IMR-90 (cell line): ENCODE results near the gene GPAM. TPM values are rescaled to one million over a fixed set of nuclear protein-coding genes. Genes with fewer than 3 reads are reported as not detected.

Experiments used
- ATAC-seq: fragments of 200-7000 bp; cut with Tn5 transposase; 2 replicates; pipeline ENCODE4 v1.9.1; 2020; ENCODE audit warnings: low read depth, mild to moderate bottlenecking, moderate library complexity
- BruUV-seq: library from RNA; stranded (reverse); fragments of 400-500 nt; replicated peaks from 2 replicates; lab custom pipeline; 2021; lab: Mats Ljungman, UMichigan
- CTCF ChIA-PET: fragments of 300-600 bp; formaldehyde crosslinking; extraction: SDS; loops from one replicate; lab custom pipeline; 2021; ENCODE audit warnings: antibody characterized with exemption; lab: Yijun Ruan, JAX
- POLR2A ChIA-PET: fragments of 300-600 bp; sonication (Branson Sonifier 250); formaldehyde crosslinking; loops from one replicate; lab custom pipeline; 2022; ENCODE audit warnings: antibody characterized with exemption; ENCODE audit not compliant: unreplicated experiment; lab: Charles Lee
- DNase-seq: peaks from one replicate; pipeline ENCODE4 v3.0.0; 2013
- H2AFZ ChIP-seq: replicated peaks from 2 replicates; pipeline ENCODE3; 2013; ENCODE audit warnings: low read length, mild to moderate bottlenecking; ENCODE audit not compliant: poor library complexity
- H2AK5ac ChIP-seq: 2 replicates; pipeline ENCODE4 v1.6.1; 2013; ENCODE audit warnings: low read depth, low read length, inconsistent platforms
- H2AK9ac ChIP-seq: replicated peaks from 2 replicates; pipeline ENCODE3; 2013; ENCODE audit warnings: mild to moderate bottlenecking, low read depth, low read length, moderate library complexity; ENCODE audit not compliant: poor library complexity
- H2BK120ac ChIP-seq: 2 replicates; pipeline ENCODE4 v1.6.1; 2013; ENCODE audit warnings: low read depth, low read length, inconsistent platforms
- H2BK15ac ChIP-seq: 3 replicates; pipeline ENCODE4 v1.6.1; 2013; ENCODE audit warnings: low read depth, low read length, inconsistent platforms
- H2BK20ac ChIP-seq: 2 replicates; pipeline ENCODE4 v1.6.1; 2013; ENCODE audit warnings: low read depth, mild to moderate bottlenecking, inconsistent platforms, low read length, moderate library complexity
- H2BK5ac ChIP-seq: 2 replicates; pipeline ENCODE4 v1.6.1; 2013; ENCODE audit warnings: mild to moderate bottlenecking, low read depth, low read length, inconsistent platforms; ENCODE audit not compliant: poor library complexity, severe bottlenecking
- H3K14ac ChIP-seq: replicated peaks from 2 replicates; pipeline ENCODE4 v1.6.1; 2013; ENCODE audit warnings: low read depth, low read length, inconsistent platforms
- H3K18ac ChIP-seq: 2 replicates; pipeline ENCODE4 v1.6.1; 2013; ENCODE audit warnings: low read depth, low read length, control low read depth
- H3K23ac ChIP-seq: 2 replicates; pipeline ENCODE4 v1.6.1; 2013; ENCODE audit warnings: low read depth, low read length, inconsistent platforms
- H3K27ac ChIP-seq: 2 replicates; pipeline ENCODE4 v1.5.1; 2013; ENCODE audit warnings: mild to moderate bottlenecking, control low read depth, low read length; ENCODE audit not compliant: insufficient read depth
- H3K27me3 ChIP-seq: 2 replicates; pipeline ENCODE4 v1.6.1; 2013; ENCODE audit warnings: low read length; ENCODE audit not compliant: control insufficient read depth, insufficient read depth
- H3K36me3 ChIP-seq: 2 replicates; pipeline ENCODE4 v1.6.1; 2013; ENCODE audit warnings: low read length, mixed read lengths; ENCODE audit not compliant: control insufficient read depth, insufficient read depth
- H3K4ac ChIP-seq: 2 replicates; pipeline ENCODE4 v1.6.1; 2013; ENCODE audit warnings: low read depth, low read length, inconsistent platforms
- H3K4me1 ChIP-seq: 2 replicates; pipeline ENCODE4 v1.6.1; 2013; ENCODE audit warnings: low read length, mixed read lengths; ENCODE audit not compliant: control insufficient read depth, insufficient read depth
- H3K4me2 ChIP-seq: 2 replicates; pipeline ENCODE4 v1.6.1; 2013; ENCODE audit warnings: low read depth, mild to moderate bottlenecking, control low read depth, low read length, moderate library complexity
- H3K4me3 ChIP-seq: 2 replicates; pipeline ENCODE4 v1.5.1; 2013; ENCODE audit warnings: low read depth, mild to moderate bottlenecking, control low read depth, low read length, moderate library complexity; ENCODE audit not compliant: insufficient read depth
- H3K56ac ChIP-seq: 2 replicates; pipeline ENCODE4 v1.6.1; 2013; ENCODE audit warnings: low read length, inconsistent platforms; ENCODE audit not compliant: insufficient read depth; ENCODE audit errors: extremely low read depth
- H3K79me1 ChIP-seq, 2 experiments: 2 replicates each; pipeline ENCODE4 v1.6.1; 2013; ENCODE audit warnings: low read length in 2 of 2, inconsistent platforms in 1 of 2, low read depth in 1 of 2
- H3K9ac ChIP-seq: 2 replicates; pipeline ENCODE4 v1.6.1; 2013; ENCODE audit warnings: low read depth, low read length, control low read depth
- H3K9me1 ChIP-seq: 2 replicates; pipeline ENCODE4 v1.6.1; 2013; ENCODE audit warnings: low read length, inconsistent platforms; ENCODE audit not compliant: insufficient read depth
- H3K9me3 ChIP-seq: 2 replicates; pipeline ENCODE4 v1.6.1; 2013; ENCODE audit warnings: low read length; ENCODE audit not compliant: control insufficient read depth, insufficient read depth
- H4K20me1 ChIP-seq: 2 replicates; pipeline ENCODE4 v1.6.1; 2013; ENCODE audit warnings: low read length, inconsistent platforms; ENCODE audit not compliant: insufficient read depth
- H4K5ac ChIP-seq: 2 replicates; pipeline ENCODE4 v1.6.1; 2013; ENCODE audit warnings: mild to moderate bottlenecking, low read depth, low read length, control low read depth
- H4K8ac ChIP-seq, 2 experiments: 2 replicates each; pipeline ENCODE4 v1.6.1; 2013; ENCODE audit warnings: low read depth in 2 of 2, low read length in 2 of 2, control low read depth in 1 of 2, inconsistent platforms in 1 of 2
- H4K91ac ChIP-seq: 2 replicates; pipeline ENCODE4 v1.6.1; 2013; ENCODE audit warnings: low read depth, low read length, inconsistent platforms; ENCODE audit not compliant: insufficient read depth
- BHLHE40 ChIP-seq: fragments of 150-350 bp; IDR thresholded peaks from 2 replicates; pipeline ENCODE4 v1.6.1; 2016; ENCODE audit warnings: mild to moderate bottlenecking, low read depth, low read length
- CEBPB ChIP-seq: IDR thresholded peaks from 2 replicates; pipeline ENCODE4 v1.6.1; 2012; ENCODE audit warnings: low read depth, low read length, improper control_type of control experiment
- CHD1 ChIP-seq: IDR thresholded peaks from 2 replicates; pipeline ENCODE4 v1.6.1; 2012; ENCODE audit warnings: low read depth, low read length, improper control_type of control experiment
- CTCF ChIP-seq: conservative IDR thresholded peaks from 2 replicates; pipeline ENCODE4 v1.5.1; 2012; ENCODE audit warnings: mild to moderate bottlenecking, low read depth, low read length, improper control_type of control experiment
- FOS ChIP-seq: fragments of 150-350 bp; IDR thresholded peaks from 2 replicates; pipeline ENCODE4 v1.6.1; 2016; ENCODE audit warnings: low read depth, low read length
- MAFK ChIP-seq: IDR thresholded peaks from 2 replicates; pipeline ENCODE4 v1.6.1; 2012; ENCODE audit warnings: low read depth, low read length, improper control_type of control experiment
- MAZ ChIP-seq: IDR thresholded peaks from 2 replicates; pipeline ENCODE4 v1.6.1; 2012; ENCODE audit warnings: low read depth, mild to moderate bottlenecking, low read length, improper control_type of control experiment, moderate library complexity, borderline replicate concordance
- MXI1 ChIP-seq: IDR thresholded peaks from 2 replicates; pipeline ENCODE4 v1.6.1; 2012; ENCODE audit warnings: low read depth, mild to moderate bottlenecking, low read length, moderate library complexity, borderline replicate concordance
- NFE2L2 ChIP-seq: fragments of 150-350 bp; IDR thresholded peaks from 2 replicates; pipeline ENCODE4 v1.6.1; 2016; ENCODE audit warnings: low read depth, mild to moderate bottlenecking, low read length
- POLR2A ChIP-seq: IDR thresholded peaks from 2 replicates; pipeline ENCODE4 v1.6.1; 2012; ENCODE audit warnings: mild to moderate bottlenecking, low read depth, low read length
- RAD21 ChIP-seq: IDR thresholded peaks from 2 replicates; pipeline ENCODE4 v1.6.1; 2012; ENCODE audit warnings: low read length, improper control_type of control experiment
- RCOR1 ChIP-seq: IDR thresholded peaks from 2 replicates; pipeline ENCODE4 v1.6.1; 2012; ENCODE audit warnings: mild to moderate bottlenecking, low read length, improper control_type of control experiment; ENCODE audit not compliant: insufficient replicate concordance
- RFX5 ChIP-seq: IDR thresholded peaks from 2 replicates; pipeline ENCODE4 v1.8.0; 2012; ENCODE audit warnings: low read depth, mild to moderate bottlenecking, low read length, moderate library complexity
- SMC3 ChIP-seq: fragments of 150-350 bp; IDR thresholded peaks from 2 replicates; pipeline ENCODE4 v1.6.1; 2016; ENCODE audit warnings: low read depth, mild to moderate bottlenecking, antibody characterized with exemption, low read length, moderate library complexity
- USF2 ChIP-seq: fragments of 150-350 bp; IDR thresholded peaks from 2 replicates; pipeline ENCODE4 v1.6.1; 2017; ENCODE audit warnings: mild to moderate bottlenecking, antibody characterized with exemption, low read length, low read depth
- WGBS, 2 experiments: methylation state at CpG; one replicate each; pipeline versions ENCODE4 v1.1.5 to v1.1.7; 2013; ENCODE audit warnings: missing lambda C conversion rate in 2 of 2; ENCODE audit not compliant: insufficient read length in 1 of 2; ENCODE audit errors: extremely low coverage in 2 of 2; 5-methylcytosine and 5-hydroxymethylcytosine counted together
- dilution Hi-C: fragments of 300-500 bp; cut with HindIII; formaldehyde crosslinking; loops from one replicate; pipeline ENCODE4 v1.14.3; 2018; ENCODE audit warnings: low sequenced_read_pairs; ENCODE audit not compliant: unreplicated experiment
- in situ Hi-C: fragments of 300-500 bp; cut with MboI; formaldehyde crosslinking; loops from 3 replicates; pipeline ENCODE4 v1.14.3; 2019; ENCODE audit warnings: low sequenced_read_pairs, inconsistent platforms, mixed read lengths
- intact Hi-C: fragments of 100-400 bp; cut with micrococcal nuclease; formaldehyde crosslinking; loops from 2 replicates; pipeline ENCODE4 v1.10.0; 2022
- polyA plus RNA-seq, 3 experiments: library from polyadenylated mRNA; depleted of rRNA; stranded (reverse); fragments of >200 nt; gene quantifications; 2 replicates each; pipeline ENCODE4 v1.2.3, GENCODE V29; 2012; ENCODE audit warnings: low replicate concordance in 1 of 3
- total RNA-seq: library from RNA; depleted of rRNA; stranded (reverse); fragments of >200 nt; gene quantifications from 2 replicates; pipeline ENCODE4 v1.2.3, GENCODE V29; 2012
- TF ChIP-seq, protein P1 (sequence below): fragments of 150-350 bp; IDR thresholded peaks from 2 replicates; pipeline ENCODE4 v1.6.1; 2016; ENCODE audit warnings: low read depth, mild to moderate bottlenecking, low read length, moderate library complexity, borderline replicate concordance

The GPAM gene
- total and polyA plus RNA-seq, 2 of the 4 experiments (the other 2 are of a cell fraction) = 3.5 to 11.5 TPM

DNA sequence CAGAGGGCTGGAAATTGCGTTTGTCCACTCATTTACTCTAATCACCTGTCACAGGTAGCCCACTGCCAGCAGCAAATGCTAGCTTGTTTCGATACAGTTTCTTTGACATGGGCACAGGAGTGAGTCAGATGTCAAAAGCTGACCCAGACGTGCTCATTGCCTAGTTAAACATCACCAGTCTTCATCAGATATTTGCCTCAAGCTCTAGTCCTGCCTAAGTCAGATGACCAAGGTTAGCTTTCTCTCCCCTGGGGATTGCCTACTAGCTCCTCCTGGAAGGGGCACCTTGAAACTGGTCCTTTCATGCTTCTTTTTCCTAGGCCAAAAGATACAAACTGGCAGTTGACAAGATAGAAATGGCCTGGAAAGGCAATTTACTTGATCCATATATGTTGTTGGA, 35.2 kb downstream of the GPAM start:
- CTCF ChIA-PET = interaction anchor here (1.1 kb wide), 1 partner anchor 8 kb away, joined by 3 read pairs; no protein-coding TSS in a partner anchor
- no peak overlapping the region for H2BK5ac ChIP-seq
- no peak overlapping the region for H3K23ac ChIP-seq
- no peak overlapping the region for H2AK5ac ChIP-seq
- no peak overlapping the region for H2AK9ac ChIP-seq
- H4K20me1 ChIP-seq = no peaks in the 10 kb centered on the region
- no peak overlapping the region for H3K27ac ChIP-seq
- no peak overlapping the region for H3K56ac ChIP-seq
- H3K4me3 ChIP-seq = no peak overlapping the region
- H3K27me3 ChIP-seq = no peaks in the 10 kb centered on the region
- intact Hi-C loops = no loop called here
- no peak overlapping the region for H2AFZ ChIP-seq
- no peaks in the 10 kb centered on the region for H3K4me1 ChIP-seq
- no TSS peak for BruUV-seq
- no peak overlapping the region for H2BK20ac ChIP-seq
- no peak overlapping the region for H3K14ac ChIP-seq
- peaks cover 5% of the 10 kb centered on the region; the same call in 1 of the 2 replicates for H3K36me3 ChIP-seq
- no peak overlapping the region for H4K8ac ChIP-seq
- no peak overlapping the region for H3K4me2 ChIP-seq
- dilution Hi-C loops = no loop called here
- POLR2A ChIA-PET = no interaction called here
- no peak overlapping the region for H4K91ac ChIP-seq
- no peak overlapping the region for H4K5ac ChIP-seq
- ATAC-seq (no peak), DNase-seq (no peak)
- H2BK15ac ChIP-seq = no peak overlapping the region
- no peak overlapping the region for H3K9ac ChIP-seq
- H3K9me3 ChIP-seq = no peaks in the 10 kb centered on the region
- no peak overlapping the region for H3K4ac ChIP-seq
- H2BK120ac ChIP-seq = no peak overlapping the region
- no peaks in the 10 kb centered on the region for H3K79me1 ChIP-seq
- in situ Hi-C loops = loop anchor here (25.0 kb wide), 1 partner anchor 1836 kb away; the partner anchor contains the start of gene SMNDC1
- no CpG with 5 or more reads among the region's 3 CpGs for WGBS, 2 experiments
- no peak overlapping the region for H3K18ac ChIP-seq
- H3K9me1 ChIP-seq = no peaks in the 10 kb centered on the region
- no peak for TF ChIP-seq FOS
- TF ChIP-seq RAD21 = no peak
- TF ChIP-seq, protein P1, sequence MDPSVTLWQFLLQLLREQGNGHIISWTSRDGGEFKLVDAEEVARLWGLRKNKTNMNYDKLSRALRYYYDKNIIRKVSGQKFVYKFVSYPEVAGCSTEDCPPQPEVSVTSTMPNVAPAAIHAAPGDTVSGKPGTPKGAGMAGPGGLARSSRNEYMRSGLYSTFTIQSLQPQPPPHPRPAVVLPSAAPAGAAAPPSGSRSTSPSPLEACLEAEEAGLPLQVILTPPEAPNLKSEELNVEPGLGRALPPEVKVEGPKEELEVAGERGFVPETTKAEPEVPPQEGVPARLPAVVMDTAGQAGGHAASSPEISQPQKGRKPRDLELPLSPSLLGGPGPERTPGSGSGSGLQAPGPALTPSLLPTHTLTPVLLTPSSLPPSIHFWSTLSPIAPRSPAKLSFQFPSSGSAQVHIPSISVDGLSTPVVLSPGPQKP = no peak
- no peak for TF ChIP-seq CEBPB
- TF ChIP-seq USF2 = no peak
- no peak for TF ChIP-seq POLR2A
- no peak for TF ChIP-seq RCOR1
- no peak for TF ChIP-seq MAFK
- TF ChIP-seq NFE2L2 = no peak
- no peak for TF ChIP-seq MXI1
- TF ChIP-seq MAZ = no peak
- no peak for TF ChIP-seq CTCF
- TF ChIP-seq CHD1 = no peak
- no peak for TF ChIP-seq RFX5
- no peak for TF ChIP-seq SMC3
- no peak for TF ChIP-seq BHLHE40
